Brain microvascular endothelial cell (primary cell): ENCODE measurements around the gene CLHC1.
A peak's percentile ranks its signal among the peaks of the same experiment; 100 is the strongest.

ENCODE experiments used
- DNase-seq: peaks from one replicate; pipeline ENCODE4 v3.0.0-alpha.2; 2020
- H3K27ac ChIP-seq: fragments of 250-450 bp; sonication (Bioruptor Pico); 2 replicates; pipeline ENCODE4 v1.5.1; 2020; ENCODE audit warnings: mild to moderate bottlenecking, moderate library complexity
- H3K27me3 ChIP-seq: fragments of 250-450 bp; sonication (Bioruptor Pico); replicated peaks from 2 replicates; pipeline ENCODE4 v1.5.1; 2020; ENCODE audit warnings: mild to moderate bottlenecking
- H3K36me3 ChIP-seq: fragments of 250-450 bp; sonication (Bioruptor Pico); replicated peaks from 2 replicates; pipeline ENCODE4 v1.5.1; 2020; ENCODE audit warnings: mild to moderate bottlenecking
- H3K4me3 ChIP-seq: 2 replicates; pipeline ENCODE4 v1.5.1; 2011; ENCODE audit warnings: low read depth, mild to moderate bottlenecking, control low read depth, low read length, moderate library complexity
- CTCF ChIP-seq: IDR thresholded peaks from 2 replicates; pipeline ENCODE4 v1.5.1; 2011; ENCODE audit warnings: low read depth, mild to moderate bottlenecking, moderate library complexity, low read length, control low read depth, inconsistent platforms; ENCODE audit errors: missing control alignments
- in situ Hi-C: cut with HindIII; loops from 2 replicates; pipeline ENCODE4 v1.10.0; 2017; ENCODE audit warnings: low sequenced_read_pairs, low pct_ligation_motif_present

CLHC1 gene

GRCh38 chr2:55157474-55157884 lies 74.6 kb downstream of the CLHC1 start:
- peak overlapping the region; percentile 7 for H3K27ac ChIP-seq
- no peaks in the 10 kb centered on the region for H3K27me3 ChIP-seq
- in situ Hi-C loops = loop anchor here (25.0 kb wide), 2 partner anchors 120 to 245 kb away; no protein-coding TSS in a partner anchor
- DNase-seq = no peak
- no peak overlapping the region for H3K4me3 ChIP-seq
- TF ChIP-seq CTCF = peak; percentile 16
- H3K36me3 ChIP-seq = no peaks in the 10 kb centered on the region

GRCh38 chr2:55156984-55157383 lies 75.1 kb downstream of the CLHC1 start:
- no peak for DNase-seq
- no peak for TF ChIP-seq CTCF
- no peaks in the 10 kb centered on the region for H3K36me3 ChIP-seq
- peak overlapping the region; percentile 42 for H3K27ac ChIP-seq
- in situ Hi-C loops = loop anchor here (25.0 kb wide), 2 partner anchors 120 to 245 kb away; no protein-coding TSS in a partner anchor
- H3K4me3 ChIP-seq = no peak overlapping the region
- H3K27me3 ChIP-seq = no peaks in the 10 kb centered on the region

- TF ChIP-seq CTCF = no peak
Observed at GRCh38 chr2:55156326-55156725, 75.8 kb downstream of the CLHC1 start.

GRCh38 chr2:55155764-55156281 lies 76.3 kb downstream of the CLHC1 start:
- in situ Hi-C loops = loop anchor here (25.0 kb wide), 2 partner anchors 119 to 244 kb away; no protein-coding TSS in a partner anchor
- Histone ChIP-seq H3K27me3 (no peaks in the 10 kb centered on the region), H3K36me3 (no peaks in the 10 kb centered on the region), H3K4me3 (no peak overlapping the region), H3K27ac (peak overlapping the region; percentile 42)
- peak; percentile 57 for DNase-seq
- TF ChIP-seq CTCF = no peak

More at GRCh38 chr2:55156326-55156725, 75.8 kb downstream of the CLHC1 start:
- no peak for DNase-seq
- Histone ChIP-seq H3K27me3 (no peaks in the 10 kb centered on the region), H3K36me3 (no peaks in the 10 kb centered on the region), H3K4me3 (no peak overlapping the region), H3K27ac (peak overlapping the region; percentile 42)
- in situ Hi-C loops = loop anchor here (25.0 kb wide), 2 partner anchors 119 to 244 kb away; no protein-coding TSS in a partner anchor

GRCh38 chr2:55155206-55155605 lies 76.9 kb downstream of the CLHC1 start:
- no peak for TF ChIP-seq CTCF
- peak overlapping the region; percentile 42 for H3K27ac ChIP-seq
- in situ Hi-C loops = loop anchor here (25.0 kb wide), 2 partner anchors 118 to 243 kb away; no protein-coding TSS in a partner anchor
- no peaks in the 10 kb centered on the region for H3K27me3 ChIP-seq
- no peak overlapping the region for H3K4me3 ChIP-seq
- no peak for DNase-seq
- H3K36me3 ChIP-seq = no peaks in the 10 kb centered on the region
